GM12878 (cell line): ENCODE results near the gene LUZP2.

Experiments
- CTCF ChIP-seq, 3 experiments: IDR thresholded peaks in 2 of 3; conservative IDR thresholded peaks in 1 of 3; 2 replicates each; pipeline ENCODE4 v1.5.1; 2011; ENCODE audit warnings: low read depth in 3 of 3, low read length in 3 of 3, mild to moderate bottlenecking in 3 of 3, control low read depth in 2 of 3, moderate library complexity in 2 of 3, inconsistent platforms in 1 of 3, mixed read lengths in 1 of 3; ENCODE audit not compliant: control insufficient read depth in 2 of 3, insufficient read depth in 1 of 3; ENCODE audit errors: extremely low read depth in 1 of 3
- EP300 ChIP-seq, 2 experiments: fragments of 150-350 bp in 1 of 2; IDR thresholded peaks; 2 replicates each; pipeline ENCODE4 v1.6.1; 2011 to 2012; ENCODE audit warnings: low read depth in 2 of 2, low read length in 2 of 2, borderline replicate concordance in 1 of 2, improper control_type of control experiment in 1 of 2, inconsistent platforms in 1 of 2; ENCODE audit not compliant: control insufficient read depth in 1 of 2
- HDGF ChIP-seq: fragments of 450-650 bp; IDR thresholded peaks from 2 replicates; pipeline ENCODE4 v1.6.1; 2016; ENCODE audit warnings: antibody characterized with exemption
- NFYB ChIP-seq: IDR thresholded peaks from 2 replicates; pipeline ENCODE4 v1.6.1; 2011; ENCODE audit warnings: low read depth, mild to moderate bottlenecking, low read length, improper control_type of control experiment, moderate library complexity; ENCODE audit not compliant: insufficient read depth
- PKNOX1 ChIP-seq: fragments of 450-650 bp; IDR thresholded peaks from 2 replicates; pipeline ENCODE4 v1.6.1; 2016; ENCODE audit warnings: mild to moderate bottlenecking
- POLR2A ChIP-seq: IDR thresholded peaks from 2 replicates; pipeline ENCODE4 v1.6.1; 2011; ENCODE audit warnings: low read depth, mild to moderate bottlenecking, low read length
- POU2F2 ChIP-seq: IDR thresholded peaks from 3 replicates; pipeline ENCODE4 v1.6.1; 2011; ENCODE audit warnings: low read depth, mild to moderate bottlenecking, low read length, borderline replicate concordance
- SP1 ChIP-seq: IDR thresholded peaks from one replicate; pipeline ENCODE4 v1.6.1; 2011; ENCODE audit warnings: low read depth, low read length
- SRF ChIP-seq, 2 experiments: IDR thresholded peaks; 2 replicates each; pipeline ENCODE4 v1.6.1; 2011; ENCODE audit warnings: low read depth in 2 of 2, low read length in 2 of 2, mild to moderate bottlenecking in 1 of 2, moderate library complexity in 1 of 2
- TF ChIP-seq, protein P1 (sequence below): fragments of 450-650 bp; IDR thresholded peaks from 2 replicates; pipeline ENCODE4 v1.6.1; 2017; ENCODE audit warnings: borderline replicate concordance
- TF ChIP-seq, protein P2 (sequence below): fragments of 450-650 bp; IDR thresholded peaks from 2 replicates; pipeline ENCODE4 v1.6.1; 2017; ENCODE audit warnings: antibody characterized with exemption, mild to moderate bottlenecking, moderate library complexity

- TF ChIP-seq EP300 (IDR thresholded peaks at IDR 0.05; ENCODE audit: borderline replicate concordance in 1 of 2, control insufficient read depth in 1 of 2, low read depth in 2 of 2, low read length in 2 of 2) (no peak), CTCF (IDR thresholded peaks at IDR 0.05 in 2 of 3, conservative IDR thresholded peaks at IDR 0.05 in 1 of 3; ENCODE audit: control insufficient read depth in 2 of 3, extremely low read depth in 1 of 3, insufficient read depth in 1 of 3, low read depth in 3 of 3, low read length in 3 of 3) (no peak), NFYB (no peak), HDGF (no peak), POLR2A (no peak), SRF (IDR thresholded peaks at IDR 0.05; ENCODE audit: low read depth in 2 of 2, low read length in 2 of 2) (no peak), PKNOX1 (no peak), SP1 (no peak), POU2F2 (no peak)
- TF ChIP-seq, protein P1, sequence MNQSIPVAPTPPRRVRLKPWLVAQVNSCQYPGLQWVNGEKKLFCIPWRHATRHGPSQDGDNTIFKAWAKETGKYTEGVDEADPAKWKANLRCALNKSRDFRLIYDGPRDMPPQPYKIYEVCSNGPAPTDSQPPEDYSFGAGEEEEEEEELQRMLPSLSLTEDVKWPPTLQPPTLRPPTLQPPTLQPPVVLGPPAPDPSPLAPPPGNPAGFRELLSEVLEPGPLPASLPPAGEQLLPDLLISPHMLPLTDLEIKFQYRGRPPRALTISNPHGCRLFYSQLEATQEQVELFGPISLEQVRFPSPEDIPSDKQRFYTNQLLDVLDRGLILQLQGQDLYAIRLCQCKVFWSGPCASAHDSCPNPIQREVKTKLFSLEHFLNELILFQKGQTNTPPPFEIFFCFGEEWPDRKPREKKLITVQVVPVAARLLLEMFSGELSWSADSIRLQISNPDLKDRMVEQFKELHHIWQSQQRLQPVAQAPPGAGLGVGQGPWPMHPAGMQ = no peak
- TF ChIP-seq, protein P2, sequence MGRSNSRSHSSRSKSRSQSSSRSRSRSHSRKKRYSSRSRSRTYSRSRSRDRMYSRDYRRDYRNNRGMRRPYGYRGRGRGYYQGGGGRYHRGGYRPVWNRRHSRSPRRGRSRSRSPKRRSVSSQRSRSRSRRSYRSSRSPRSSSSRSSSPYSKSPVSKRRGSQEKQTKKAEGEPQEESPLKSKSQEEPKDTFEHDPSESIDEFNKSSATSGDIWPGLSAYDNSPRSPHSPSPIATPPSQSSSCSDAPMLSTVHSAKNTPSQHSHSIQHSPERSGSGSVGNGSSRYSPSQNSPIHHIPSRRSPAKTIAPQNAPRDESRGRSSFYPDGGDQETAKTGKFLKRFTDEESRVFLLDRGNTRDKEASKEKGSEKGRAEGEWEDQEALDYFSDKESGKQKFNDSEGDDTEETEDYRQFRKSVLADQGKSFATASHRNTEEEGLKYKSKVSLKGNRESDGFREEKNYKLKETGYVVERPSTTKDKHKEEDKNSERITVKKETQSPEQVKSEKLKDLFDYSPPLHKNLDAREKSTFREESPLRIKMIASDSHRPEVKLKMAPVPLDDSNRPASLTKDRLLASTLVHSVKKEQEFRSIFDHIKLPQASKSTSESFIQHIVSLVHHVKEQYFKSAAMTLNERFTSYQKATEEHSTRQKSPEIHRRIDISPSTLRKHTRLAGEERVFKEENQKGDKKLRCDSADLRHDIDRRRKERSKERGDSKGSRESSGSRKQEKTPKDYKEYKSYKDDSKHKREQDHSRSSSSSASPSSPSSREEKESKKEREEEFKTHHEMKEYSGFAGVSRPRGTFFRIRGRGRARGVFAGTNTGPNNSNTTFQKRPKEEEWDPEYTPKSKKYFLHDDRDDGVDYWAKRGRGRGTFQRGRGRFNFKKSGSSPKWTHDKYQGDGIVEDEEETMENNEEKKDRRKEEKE = no peak
These were observed 17.4 kb downstream of the LUZP2 start for GRCh38 chr11:24514219-24514594.
